ENCODE results near the gene GRAMD1A. TPM values are rescaled to one million over a fixed set of nuclear protein-coding genes. Genes with fewer than 3 reads are reported as not detected.
"Not testable (repeated sequence)": the region's sequence is repeated elsewhere in the genome, so short reads cannot be mapped to it uniquely, and the experiment has no call there.

GRAMD1A gene
- total RNA-seq, 1 donor from 2014 or later: 27.2 TPM

DNA sequence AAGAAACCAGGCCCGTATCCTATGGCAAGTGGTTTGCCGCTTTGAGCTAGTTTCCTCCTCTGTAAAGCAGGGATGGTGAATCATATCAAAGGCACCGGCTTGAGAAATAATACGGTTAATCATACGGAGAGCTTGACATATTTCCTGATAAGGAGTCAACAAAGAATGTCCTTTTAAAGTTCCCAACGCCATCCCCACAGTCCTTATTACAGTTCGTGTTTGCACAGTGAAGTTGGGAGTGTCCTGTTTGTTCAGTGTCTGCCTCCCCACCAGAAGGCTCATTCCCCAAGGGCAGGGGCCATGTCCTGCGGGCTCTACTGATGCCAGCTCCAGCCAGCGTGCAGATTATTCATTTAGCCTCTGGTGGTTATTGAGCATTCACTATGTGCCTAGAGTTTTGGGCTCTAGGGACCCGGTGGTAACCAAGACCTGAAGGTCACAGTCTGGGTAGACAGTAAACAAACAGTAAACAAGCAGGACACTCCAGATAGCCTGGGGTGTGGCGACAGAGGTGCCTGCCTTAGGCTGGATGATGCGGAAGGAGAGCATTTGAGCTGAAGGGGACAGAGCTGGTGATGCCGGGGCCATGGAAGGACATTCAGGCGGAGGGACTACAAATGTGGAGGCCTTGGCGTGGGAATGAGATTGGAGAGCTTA is 6.3 kb downstream of the GRAMD1A start:
- Histone ChIP-seq H3K27me3 (no peaks in the 10 kb centered on the region), H3K4me1 (peaks cover 6% of the 10 kb centered on the region), H3K4me3 (no peak overlapping the region), H3K36me3 (no peaks in the 10 kb centered on the region), H4K20me1 (ENCODE audit: low read depth) (peaks cover 66% of the 10 kb centered on the region), H2AFZ (replicated peaks) (no peak overlapping the region), H3K9me3 (ENCODE audit: low read depth) (no peaks in the 10 kb centered on the region), H3F3A (ENCODE audit: low read depth) (peaks cover 13% of the 10 kb centered on the region), H3K4me2 (no peak overlapping the region), H3K79me2 (ENCODE audit: low read depth) (peaks cover 69% of the 10 kb centered on the region), H3K27ac (no peak overlapping the region), H3K9ac (no peak overlapping the region)
- DNase-seq (ENCODE audit: low spot score): no peak
- TF ChIP-seq CTCF (IDR thresholded peaks at IDR 0.05) (no peak), EZH2phosphoT487 (IDR thresholded peaks at IDR 0.05) (no peak), EZH2 (IDR thresholded peaks at IDR 0.05) (no peak)
- Mint-ChIP-seq H3K4me1 (peaks cover 27% of the 10 kb centered on the region), H3K4me3 (no peak overlapping the region), H3K9me3 (no peaks in the 10 kb centered on the region), H3K27ac (no peak overlapping the region), H3K27me3 (ENCODE audit: insufficient read depth, low read depth) (peaks cover 6% of the 10 kb centered on the region), H3K36me3 (peaks cover 20% of the 10 kb centered on the region)

GRCh38 chr19:35006999-35007365 is 6.9 kb downstream of the GRAMD1A start:
- no peaks in the 10 kb centered on the region for H3K27me3 ChIP-seq
- peaks cover 62% of the 10 kb centered on the region for H4K20me1 ChIP-seq (ENCODE audit: low read depth)
- H3K4me1 Mint-ChIP-seq: peaks cover 23% of the 10 kb centered on the region
- H3K36me3 ChIP-seq: no peaks in the 10 kb centered on the region
- H2AFZ ChIP-seq (replicated peaks): no peak overlapping the region
- H3K4me3 ChIP-seq: no peak overlapping the region
- H3K4me3 Mint-ChIP-seq: no peak overlapping the region
- H3K4me2 ChIP-seq: no peak overlapping the region
- H3K9me3 ChIP-seq (ENCODE audit: low read depth): no peaks in the 10 kb centered on the region
- H3K36me3 Mint-ChIP-seq: peaks cover 20% of the 10 kb centered on the region
- no peaks in the 10 kb centered on the region for H3K9me3 Mint-ChIP-seq
- H3K9ac ChIP-seq: no peak overlapping the region
- no peak overlapping the region for H3K27ac Mint-ChIP-seq
- H3F3A ChIP-seq (ENCODE audit: low read depth): peaks cover 9% of the 10 kb centered on the region
- H3K27ac ChIP-seq: no peak overlapping the region
- H3K4me1 ChIP-seq: peaks cover 6% of the 10 kb centered on the region
- TF ChIP-seq EZH2 (IDR thresholded peaks at IDR 0.05) (no peak), CTCF (IDR thresholded peaks at IDR 0.05) (no peak), EZH2phosphoT487 (IDR thresholded peaks at IDR 0.05) (no peak)
- no peak for DNase-seq (ENCODE audit: low spot score)
- peaks cover 6% of the 10 kb centered on the region for H3K27me3 Mint-ChIP-seq (ENCODE audit: insufficient read depth, low read depth)
- H3K79me2 ChIP-seq (ENCODE audit: low read depth): peaks cover 64% of the 10 kb centered on the region

DNA sequence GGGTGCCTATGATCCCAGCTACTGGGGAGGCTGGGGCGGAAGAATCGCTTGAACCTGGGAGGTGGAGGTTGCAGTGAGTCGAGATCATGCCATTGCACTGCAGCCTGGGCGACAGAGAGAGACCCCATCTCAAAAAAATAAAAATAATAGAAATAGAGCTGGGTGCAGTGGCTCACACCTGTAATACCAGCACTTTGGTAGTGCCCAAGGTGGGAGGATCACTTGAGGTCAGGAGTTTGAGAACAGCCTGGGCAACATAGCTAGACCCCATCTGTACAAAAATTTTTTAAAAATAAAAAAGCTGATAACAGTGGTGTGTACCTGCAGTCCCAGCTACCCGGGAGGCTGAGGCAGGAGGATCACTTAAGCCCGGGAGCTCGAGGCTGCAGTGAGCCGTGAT is 7.3 kb downstream of the GRAMD1A start:
- Mint-ChIP-seq H3K36me3 (peaks cover 24% of the 10 kb centered on the region), H3K4me1 (peaks cover 20% of the 10 kb centered on the region)
- H2AFZ ChIP-seq (replicated peaks); H3K27me3 ChIP-seq; H3K36me3 ChIP-seq; H3K4me3 Mint-ChIP-seq; H3K27ac ChIP-seq; H3K4me1 ChIP-seq; H3K9me3 Mint-ChIP-seq; H3K27ac Mint-ChIP-seq; H3K9me3 ChIP-seq (ENCODE audit: low read depth); H3K4me2 ChIP-seq; H3K27me3 Mint-ChIP-seq (ENCODE audit: insufficient read depth, low read depth); H3K4me3 ChIP-seq; H3F3A ChIP-seq (ENCODE audit: low read depth); H3K9ac ChIP-seq; DNase-seq (ENCODE audit: low spot score): not testable (repeated sequence)
- Histone ChIP-seq H3K79me2 (ENCODE audit: low read depth) (peaks cover 59% of the 10 kb centered on the region), H4K20me1 (ENCODE audit: low read depth) (peaks cover 61% of the 10 kb centered on the region)

DNA sequence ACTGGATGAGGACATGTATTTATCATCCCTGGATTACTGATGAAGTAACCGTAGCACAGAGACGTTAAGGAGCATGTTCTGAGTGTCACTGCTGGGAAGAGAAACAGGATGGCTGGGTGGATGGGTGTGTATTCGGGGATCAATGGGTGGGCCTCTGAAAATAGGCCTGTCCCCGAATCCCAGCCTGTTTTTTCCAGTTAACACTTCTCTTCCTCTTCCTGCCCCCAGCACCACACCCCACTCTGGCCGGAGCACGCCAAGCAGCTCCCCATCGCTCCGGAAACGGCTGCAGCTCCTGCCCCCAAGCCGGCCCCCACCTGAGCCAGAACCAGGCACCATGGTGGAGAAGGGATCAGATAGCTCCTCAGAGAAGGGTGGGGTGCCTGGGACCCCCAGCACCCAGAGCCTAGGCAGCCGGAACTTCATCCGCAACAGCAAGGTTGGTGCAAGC is 8.8 kb downstream of the GRAMD1A start:
- H3K27ac ChIP-seq: no peak overlapping the region
- H4K20me1 ChIP-seq (ENCODE audit: low read depth): peaks cover 46% of the 10 kb centered on the region
- peaks cover under 1% of the 10 kb centered on the region for H3K4me1 ChIP-seq
- Mint-ChIP-seq H3K36me3 (peaks cover 27% of the 10 kb centered on the region), H3K27me3 (ENCODE audit: insufficient read depth, low read depth) (peaks cover 8% of the 10 kb centered on the region), H3K9me3 (no peaks in the 10 kb centered on the region), H3K4me1 (peaks cover 6% of the 10 kb centered on the region), H3K4me3 (no peak overlapping the region), H3K27ac (no peak overlapping the region)
- H3K36me3 ChIP-seq: no peaks in the 10 kb centered on the region
- no peak overlapping the region for H3K4me2 ChIP-seq
- no peak for TF ChIP-seq EZH2phosphoT487 (IDR thresholded peaks at IDR 0.05)
- no peak for TF ChIP-seq EZH2 (IDR thresholded peaks at IDR 0.05)
- TF ChIP-seq CTCF (IDR thresholded peaks at IDR 0.05): no peak
- no peak for DNase-seq (ENCODE audit: low spot score)
- no peak overlapping the region for H3K9ac ChIP-seq
- H3K27me3 ChIP-seq: no peaks in the 10 kb centered on the region
- peaks cover 46% of the 10 kb centered on the region for H3K79me2 ChIP-seq (ENCODE audit: low read depth)
- H2AFZ ChIP-seq (replicated peaks): no peak overlapping the region
- no peaks in the 10 kb centered on the region for H3K9me3 ChIP-seq (ENCODE audit: low read depth)
- no peak overlapping the region for H3K4me3 ChIP-seq
- peaks cover 7% of the 10 kb centered on the region for H3F3A ChIP-seq (ENCODE audit: low read depth)
